GM21447 (cell line): ENCODE results near the gene MYO15A.
"Not testable (repeated sequence)": the region's sequence is repeated elsewhere in the genome, so short reads cannot be mapped to it uniquely, and the experiment has no call there.

Experiments
- ATAC-seq: cut with Tn5 transposase; IDR thresholded peaks from one replicate; pipeline ENCODE4 v1.9.1; 2021; ENCODE audit not compliant: unreplicated experiment

MYO15A gene

GRCh38 chr17:18206962-18207361 is 98.4 kb downstream of the MYO15A start:
- ATAC-seq: no peak

GRCh38 chr17:18208092-18208491 is 99.5 kb downstream of the MYO15A start:
- no peak for ATAC-seq

GRCh38 chr17:18213666-18214270 is 105.2 kb downstream of the MYO15A start:
- no peak for ATAC-seq

- ATAC-seq: not testable (repeated sequence)
Measured at GRCh38 chr17:18216906-18217305, 108.3 kb downstream of the MYO15A start.

GRCh38 chr17:18217412-18218015 is 109.0 kb downstream of the MYO15A start:
- no peak for ATAC-seq

GRCh38 chr17:18218756-18219415 is 110.3 kb downstream of the MYO15A start:
- no peak for ATAC-seq

- no peak for ATAC-seq
Measured at GRCh38 chr17:18224053-18224386, 115.5 kb downstream of the MYO15A start.

- ATAC-seq: no peak
Measured at GRCh38 chr17:18224387-18225120, 116.0 kb downstream of the MYO15A start.

- ATAC-seq: peak; percentile 66
Measured at GRCh38 chr17:18225121-18225641, 116.6 kb downstream of the MYO15A start, which contains the start of gene LLGL1. LLGL1 (plus strand) TSS chr17:18225635; CDS start chr17:18225683, 48 bp downstream.

GRCh38 chr17:18225642-18226283 is 117.2 kb downstream of the MYO15A start:
- ATAC-seq: peak; percentile 14

GRCh38 chr17:18226284-18226945 is 117.9 kb downstream of the MYO15A start:
- ATAC-seq: no peak

- ATAC-seq: no peak
Measured at GRCh38 chr17:18227635-18228034, 119.1 kb downstream of the MYO15A start.

- no peak for ATAC-seq
Measured at GRCh38 chr17:18228176-18228682, 119.7 kb downstream of the MYO15A start.

GRCh38 chr17:18229254-18229653 is 120.7 kb downstream of the MYO15A start:
- ATAC-seq: no peak
